C1 segment of cervical spinal cord (tissue), 14 donors: Measurements from ENCODE around the gene FOXJ2.
"Not testable (repeated sequence)": the region's sequence is repeated elsewhere in the genome, so short reads cannot be mapped to it uniquely, and the experiment has no call there.

Source experiments
- DNase-seq, 14 donors: peaks; one replicate each; lab custom pipeline; 2025; lab: John Stamatoyannopoulos, UW

Gene FOXJ2

GRCh38 chr12:8028267-8028666 is 4.2 kb upstream of the FOXJ2 start:
- no peak for DNase-seq

DNA sequence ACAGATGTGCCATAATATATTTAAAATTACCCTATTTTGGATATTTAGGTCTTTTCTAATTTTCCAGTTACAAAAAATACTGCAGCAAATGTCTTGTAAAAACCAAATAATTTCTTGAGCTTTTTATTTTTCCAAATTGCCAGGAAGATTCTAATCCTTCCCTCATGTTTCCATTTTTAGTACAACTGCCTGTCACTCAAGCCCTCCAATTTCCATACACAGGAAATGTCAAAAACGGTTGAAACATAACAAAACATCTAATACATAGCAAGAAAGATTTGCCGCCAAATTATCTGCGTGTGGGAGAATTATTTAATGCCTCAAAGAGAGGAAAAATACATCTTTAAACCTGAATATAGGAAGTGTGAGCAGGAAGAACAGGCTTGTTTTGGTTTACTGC is 2.3 kb upstream of the FOXJ2 start:
- DNase-seq, result no peak

DNA sequence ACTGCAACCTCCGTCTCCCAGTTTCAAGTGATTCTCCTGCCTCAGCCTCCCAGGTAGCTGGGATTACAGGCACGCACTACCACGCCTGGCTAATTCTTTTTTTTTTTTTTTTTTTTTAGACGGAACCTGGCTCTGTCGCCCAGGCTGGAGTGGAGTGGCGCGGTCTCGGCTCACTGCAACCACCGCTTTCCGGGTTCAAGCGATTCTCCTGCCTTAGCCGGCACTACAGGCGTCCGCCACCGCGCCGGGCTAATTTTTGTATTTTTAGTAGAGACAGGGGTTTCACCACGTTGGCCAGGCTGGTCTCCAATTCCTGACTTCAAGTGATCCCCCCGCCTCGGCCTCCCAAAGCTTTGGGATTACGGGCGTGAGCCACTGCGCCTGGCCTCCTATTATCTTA is 1.5 kb upstream of the FOXJ2 start:
- DNase-seq, result not testable (repeated sequence)

GRCh38 chr12:8031872-8032241 is 659 bp upstream of the FOXJ2 start:
- no peak for DNase-seq

DNA sequence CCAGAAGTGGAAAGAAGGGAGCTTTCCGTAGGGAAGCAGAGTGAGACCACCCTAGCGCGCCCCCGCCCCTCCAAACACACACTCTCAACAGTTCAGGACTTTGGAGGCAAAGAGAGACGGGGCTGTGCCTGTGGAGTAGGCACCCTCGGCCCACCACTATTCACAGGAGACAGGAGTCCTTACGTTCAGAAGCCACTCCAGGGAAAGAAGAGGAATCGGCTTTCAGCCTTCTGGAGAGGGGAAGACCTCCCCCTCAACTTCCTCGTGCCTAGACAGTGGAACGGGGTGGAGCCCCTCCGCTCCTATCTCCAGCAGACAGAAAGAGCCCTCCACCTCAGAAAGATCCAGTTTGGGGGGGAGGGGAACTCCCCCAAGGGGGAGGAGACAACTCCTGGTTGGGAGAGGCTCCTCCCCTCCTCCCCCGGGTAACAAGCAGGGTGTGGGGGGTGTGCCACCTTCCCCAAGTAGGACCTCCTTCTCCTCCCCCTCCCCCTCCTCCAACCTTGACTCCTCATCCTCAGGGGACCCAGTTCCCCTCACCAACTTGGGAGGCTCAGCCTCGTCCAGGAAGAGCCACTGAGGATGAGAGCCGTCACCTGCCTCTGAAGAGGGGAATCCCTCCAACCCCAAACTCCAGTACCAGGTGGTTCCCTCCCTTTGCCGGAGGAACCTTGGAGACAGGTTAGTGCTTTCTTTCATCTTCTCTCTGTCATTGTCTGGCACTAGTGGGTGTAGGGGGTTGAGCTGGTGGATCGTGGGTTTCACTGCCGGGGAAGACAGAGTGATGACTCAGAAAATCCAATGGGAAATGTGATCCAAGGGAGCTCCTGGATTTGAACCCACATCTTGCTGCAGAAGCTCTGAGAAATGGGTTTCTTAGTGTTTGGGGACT is 883 bp downstream of the FOXJ2 start:
- peak in 10 of 14 donors; percentile 30 to 66 (median 49) for DNase-seq

DNA sequence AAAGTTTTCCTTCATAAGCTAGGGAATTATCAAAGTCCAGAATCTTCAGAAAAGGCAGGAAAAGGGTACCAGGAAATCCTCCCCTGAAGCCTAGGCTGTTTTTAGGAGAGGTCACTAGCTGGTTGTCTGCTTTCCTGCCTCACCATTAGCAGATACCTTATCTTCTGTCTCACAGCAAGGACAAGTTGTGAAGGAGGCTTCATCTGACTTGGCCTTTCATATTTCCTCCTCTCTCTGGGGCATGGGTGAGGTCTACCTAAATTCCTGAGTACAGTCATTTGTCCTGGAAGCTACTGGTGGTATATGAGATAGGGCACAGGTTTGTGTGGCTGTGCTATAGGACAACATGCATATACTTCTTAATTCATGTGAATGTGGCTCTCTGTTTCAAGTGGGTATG is 2.3 kb downstream of the FOXJ2 start:
- peak in 1 of 14 donors; percentile 6 for DNase-seq

GRCh38 chr12:8035440-8036010 is 3.0 kb downstream of the FOXJ2 start:
- DNase-seq, result no peak

GRCh38 chr12:8036346-8036745 is 3.8 kb downstream of the FOXJ2 start:
- DNase-seq, result no peak

- DNase-seq, result peak in 2 of 14 donors; percentile 10 to 13
Observed at GRCh38 chr12:8037046-8037663, 4.6 kb downstream of the FOXJ2 start.

- peak in 1 of 14 donors; percentile 29 for DNase-seq
Observed at GRCh38 chr12:8037947-8038346, 5.4 kb downstream of the FOXJ2 start.

GRCh38 chr12:8038659-8039114 is 6.2 kb downstream of the FOXJ2 start:
- DNase-seq, result peak in 3 of 14 donors; percentile 31 to 88 (median 49)

GRCh38 chr12:8040791-8041190 is 8.3 kb downstream of the FOXJ2 start:
- no peak for DNase-seq

DNA sequence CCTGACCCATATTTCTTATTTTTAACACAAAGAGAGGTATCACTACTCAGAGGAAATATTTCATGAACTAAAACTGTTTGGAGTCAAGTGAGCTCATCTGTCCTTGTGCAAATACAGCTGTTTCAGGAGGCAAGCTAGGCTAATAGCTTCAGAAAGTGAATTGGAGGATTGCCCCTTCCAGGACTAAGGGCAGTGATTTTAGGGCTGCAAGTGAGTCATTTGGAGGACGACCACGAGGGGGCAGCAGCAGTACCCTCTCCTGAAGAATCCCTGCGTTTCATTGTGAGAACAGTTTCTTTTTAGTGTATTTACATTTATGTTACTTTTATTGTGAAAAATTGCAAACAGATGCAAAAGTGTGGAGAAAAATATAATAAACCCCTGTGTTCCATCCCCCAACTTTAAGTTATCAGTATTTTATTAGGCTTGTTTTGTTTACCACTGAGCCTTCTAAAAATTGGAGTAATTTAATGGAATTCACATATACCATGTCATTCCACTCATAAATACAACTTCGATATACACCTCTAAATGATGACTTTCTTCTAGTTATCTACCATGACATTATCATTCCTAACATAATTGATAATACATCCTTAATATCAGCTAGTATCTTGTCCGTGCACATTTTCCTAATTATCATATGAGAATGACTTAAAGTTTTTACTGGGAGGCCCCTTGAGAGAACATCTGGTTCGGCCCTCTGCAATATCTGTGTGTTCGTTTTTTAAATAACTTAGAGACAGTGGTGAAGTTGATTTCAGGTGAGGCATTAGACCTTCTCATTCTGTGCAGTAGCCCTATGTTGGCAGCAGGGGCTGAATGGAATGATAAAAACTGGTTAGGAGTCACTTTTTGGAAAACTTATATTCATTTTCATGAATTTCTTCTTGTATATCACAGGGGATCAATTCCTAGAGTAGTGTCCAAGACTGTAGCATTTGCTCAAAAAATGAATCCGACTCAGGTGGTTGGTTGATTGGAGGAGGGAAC is 13.7 kb downstream of the FOXJ2 start:
- DNase-seq, result peak in 10 of 14 donors; percentile 11 to 71 (median 36)

GRCh38 chr12:8047842-8048241 is 15.3 kb downstream of the FOXJ2 start:
- no peak for DNase-seq

GRCh38 chr12:8048906-8049305 is 16.4 kb downstream of the FOXJ2 start:
- no peak for DNase-seq

GRCh38 chr12:8050600-8051250 is 18.2 kb downstream of the FOXJ2 start:
- no peak for DNase-seq

DNA sequence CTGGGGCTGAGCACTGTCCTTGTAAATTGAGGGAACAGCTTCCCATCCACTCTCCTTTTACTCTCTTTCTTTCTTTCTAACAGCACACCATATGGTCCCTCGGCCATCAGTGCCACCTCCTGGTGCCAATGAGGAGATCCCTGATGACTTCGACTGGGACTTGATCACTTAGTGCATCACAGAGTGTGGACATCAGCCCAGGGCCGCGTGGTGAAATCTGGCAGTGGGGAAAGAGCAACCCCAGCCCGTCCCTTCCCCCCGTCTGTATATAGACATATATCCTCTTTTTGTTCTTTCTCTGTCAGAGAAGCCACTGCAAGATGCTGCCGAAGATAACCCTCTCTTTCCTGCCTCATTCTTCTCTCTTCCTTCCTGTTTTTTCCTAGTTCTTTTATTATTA is 20.2 kb downstream of the FOXJ2 start:
- peak in 5 of 14 donors; percentile 19 to 36 (median 28) for DNase-seq

DNA sequence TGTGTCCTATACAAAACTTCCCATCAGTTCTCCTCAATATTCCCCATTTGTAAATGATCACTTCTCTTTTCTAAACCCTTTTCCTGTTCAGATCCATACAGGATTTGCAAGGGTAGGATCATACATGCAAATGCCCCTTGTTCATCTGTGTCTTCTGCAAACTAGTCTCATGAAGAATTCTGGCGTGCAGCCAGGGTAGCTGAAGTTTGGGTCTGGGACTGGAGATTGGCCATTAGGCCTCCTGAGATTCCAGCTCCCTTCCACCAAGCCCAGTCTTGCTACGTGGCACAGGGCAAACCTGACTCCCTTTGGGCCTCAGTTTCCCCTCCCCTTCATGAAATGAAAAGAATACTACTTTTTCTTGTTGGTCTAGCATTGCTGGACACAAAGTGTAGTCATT is 22.3 kb downstream of the FOXJ2 start:
- DNase-seq, result no peak

- DNase-seq, result no peak
Observed at GRCh38 chr12:8057306-8057705, 24.8 kb downstream of the FOXJ2 start.

GRCh38 chr12:8057839-8058238 is 25.3 kb downstream of the FOXJ2 start:
- DNase-seq, result no peak

DNA sequence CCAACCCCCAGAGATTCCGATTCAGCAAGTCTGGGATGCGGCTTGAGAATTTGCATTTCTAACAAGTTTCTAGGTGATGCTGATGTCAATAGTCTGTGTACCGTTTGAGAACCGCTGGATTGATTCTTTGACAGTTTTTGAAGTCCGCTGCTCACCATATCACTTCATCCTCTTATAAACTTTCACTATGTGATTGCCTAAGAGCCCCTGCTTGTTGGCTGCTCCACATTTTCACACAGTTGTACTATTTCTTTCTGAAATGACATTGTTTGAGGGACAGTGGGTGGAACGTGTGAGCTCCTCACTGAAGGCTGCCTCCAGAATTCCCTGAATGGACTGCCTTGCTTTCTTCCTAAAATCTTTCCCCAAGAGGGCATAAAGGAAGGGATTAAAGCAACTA is 26.0 kb downstream of the FOXJ2 start:
- DNase-seq, result no peak
